HG02885 (cell line): ENCODE data around the gene C3orf18.

Source experiments
- ATAC-seq: cut with Tn5 transposase; IDR thresholded peaks from one replicate; pipeline ENCODE4 v1.9.1; 2021; ENCODE audit warnings: mild to moderate bottlenecking; ENCODE audit not compliant: unreplicated experiment, poor library complexity

C3orf18 gene

DNA sequence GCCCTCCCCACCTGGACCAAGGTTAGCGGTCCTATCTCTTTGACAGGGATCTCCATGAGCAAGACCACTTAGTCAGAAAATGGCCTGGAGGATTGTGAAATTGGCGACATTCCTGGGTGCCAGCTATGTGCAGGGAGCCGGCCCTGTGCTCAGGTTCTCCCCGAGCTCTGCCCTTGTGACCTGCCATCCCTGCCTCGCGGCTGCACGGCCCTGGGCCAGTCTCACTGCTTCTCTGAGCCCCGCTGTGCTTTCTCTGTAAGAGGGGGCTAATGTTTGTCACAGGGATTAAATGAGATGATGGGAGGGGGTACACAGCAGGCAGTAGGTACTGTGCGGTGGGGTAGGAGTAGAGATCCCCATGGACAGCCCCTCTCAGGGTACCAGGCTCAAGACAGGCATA lies 14.9 kb downstream of the C3orf18 start:
- no peak for ATAC-seq

- no peak for ATAC-seq
Observed at GRCh38 chr3:50551681-50552435, 15.7 kb downstream of the C3orf18 start.

DNA sequence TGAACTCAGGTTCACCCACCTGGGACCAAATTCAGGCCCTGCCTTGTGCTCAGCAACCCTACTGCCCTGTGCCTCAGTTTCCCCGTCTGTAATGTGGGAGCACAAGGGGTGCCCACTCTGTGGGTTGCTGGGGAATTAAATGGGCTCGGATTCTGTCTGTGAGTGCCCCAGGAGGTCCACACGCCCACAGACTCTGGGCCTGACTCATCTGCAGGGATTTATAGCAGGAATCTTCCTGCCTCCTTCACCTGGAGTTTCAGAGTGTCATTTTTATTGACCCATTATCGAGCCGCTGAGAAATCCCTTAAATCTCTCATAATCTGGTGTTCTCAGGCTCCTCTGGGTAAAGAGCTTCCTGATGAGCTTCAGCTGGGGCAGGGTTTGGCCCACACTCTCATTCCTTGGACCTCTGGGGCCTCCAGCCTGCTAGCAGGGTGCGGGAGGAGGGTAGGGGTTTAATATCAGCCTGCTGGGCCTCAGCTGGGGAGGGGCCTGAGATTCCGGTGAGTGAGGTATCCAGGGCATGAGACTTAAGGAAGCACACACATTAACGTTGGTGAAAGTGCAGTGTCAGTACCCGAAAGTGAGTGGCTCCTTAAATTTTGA lies 16.4 kb downstream of the C3orf18 start:
- no peak for ATAC-seq

DNA sequence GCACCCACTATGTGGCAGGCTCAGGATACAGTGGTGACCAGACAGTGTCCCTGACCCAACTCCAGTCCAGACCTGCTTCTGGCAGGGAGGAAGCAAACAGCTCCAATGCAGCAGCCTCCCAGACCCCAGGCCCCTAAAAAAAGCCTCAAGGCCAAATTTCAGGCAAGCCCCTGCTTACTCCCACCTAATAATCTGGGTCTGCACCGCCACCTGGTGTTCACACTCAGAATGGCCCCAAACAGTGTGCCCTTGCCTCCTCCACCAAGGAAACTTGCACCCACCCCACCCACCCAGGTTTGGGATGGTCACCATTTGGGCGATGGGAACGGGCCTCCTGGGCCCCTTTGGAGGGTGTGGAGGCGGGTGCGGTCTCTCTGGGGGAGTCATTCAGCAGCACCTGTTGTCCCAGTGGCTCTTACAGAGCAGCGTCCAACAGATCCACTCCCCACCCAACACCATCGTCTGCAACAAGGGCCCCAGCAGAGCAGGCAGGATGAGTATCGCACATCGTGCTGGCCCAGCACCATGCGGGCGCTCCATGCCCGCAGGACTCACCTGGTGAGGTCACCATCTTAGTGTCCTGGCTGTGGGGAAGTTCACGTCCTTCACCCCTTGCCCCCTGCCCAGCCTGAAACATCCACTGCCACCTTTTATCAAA lies 17.3 kb downstream of the C3orf18 start:
- ATAC-seq, result no peak

DNA sequence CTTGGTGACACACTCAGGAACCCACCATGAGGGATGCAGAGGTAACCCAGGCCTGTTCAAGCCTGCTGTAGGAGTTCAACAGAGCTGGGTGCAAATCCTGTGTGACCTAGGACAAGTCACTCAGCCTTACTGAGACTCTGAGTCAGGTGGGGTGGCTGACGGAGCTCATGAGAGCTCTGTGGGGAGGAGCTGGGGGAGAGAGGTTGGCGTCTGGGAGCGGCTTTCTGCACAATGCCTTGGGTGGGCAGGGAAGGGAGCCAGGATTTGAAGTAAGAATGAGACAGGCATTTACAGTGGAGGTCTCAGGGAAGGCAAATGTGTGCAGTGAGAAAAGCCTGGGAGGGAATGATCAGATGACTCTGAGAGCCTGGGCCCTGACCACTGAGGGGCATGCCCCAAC lies 18.3 kb downstream of the C3orf18 start:
- ATAC-seq, result no peak

- no peak for ATAC-seq
Observed at GRCh38 chr3:50545781-50546180, 21.8 kb downstream of the C3orf18 start.

DNA sequence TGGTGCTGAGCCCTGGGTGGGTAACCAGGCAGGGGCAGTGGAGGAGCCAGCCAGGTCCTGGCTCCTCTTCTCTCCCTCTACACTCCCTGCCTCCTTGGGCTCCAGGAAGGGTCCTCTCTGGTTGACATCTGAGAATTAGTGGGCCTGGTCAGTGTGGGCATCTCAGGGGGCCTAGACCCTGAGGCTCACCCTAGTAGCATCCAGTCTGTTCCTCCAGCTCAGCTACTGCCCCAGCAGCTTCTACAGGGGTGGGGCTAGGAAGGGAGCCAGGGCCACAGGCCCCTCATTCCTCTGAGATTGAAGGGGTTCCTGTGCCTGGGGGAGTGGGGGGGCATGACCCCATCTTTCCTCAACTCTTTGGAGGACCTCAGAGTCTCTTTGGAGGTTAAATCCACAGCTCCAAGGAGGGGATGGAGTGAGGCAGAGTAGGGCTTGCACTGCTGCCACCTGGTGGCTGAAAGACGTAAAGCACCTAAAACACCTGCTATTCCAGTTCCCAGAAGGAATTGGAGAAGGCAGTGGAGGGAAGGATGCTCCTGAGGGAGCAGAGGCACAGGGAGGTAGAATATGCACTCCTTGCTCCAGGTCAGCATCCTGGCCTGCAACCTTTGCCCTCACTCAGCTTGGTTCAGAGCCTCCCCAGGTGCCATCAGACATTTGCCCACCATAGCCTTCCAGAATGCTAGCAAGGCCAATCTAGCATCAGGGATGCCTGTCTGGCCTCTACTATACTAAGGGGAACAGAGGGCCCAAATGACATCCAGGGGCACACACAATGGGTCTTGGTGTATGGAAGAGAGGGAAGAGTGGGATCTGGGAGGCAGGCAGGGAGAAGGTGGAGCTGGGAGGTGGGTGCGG lies 25.1 kb downstream of the C3orf18 start:
- ATAC-seq, result no peak

DNA sequence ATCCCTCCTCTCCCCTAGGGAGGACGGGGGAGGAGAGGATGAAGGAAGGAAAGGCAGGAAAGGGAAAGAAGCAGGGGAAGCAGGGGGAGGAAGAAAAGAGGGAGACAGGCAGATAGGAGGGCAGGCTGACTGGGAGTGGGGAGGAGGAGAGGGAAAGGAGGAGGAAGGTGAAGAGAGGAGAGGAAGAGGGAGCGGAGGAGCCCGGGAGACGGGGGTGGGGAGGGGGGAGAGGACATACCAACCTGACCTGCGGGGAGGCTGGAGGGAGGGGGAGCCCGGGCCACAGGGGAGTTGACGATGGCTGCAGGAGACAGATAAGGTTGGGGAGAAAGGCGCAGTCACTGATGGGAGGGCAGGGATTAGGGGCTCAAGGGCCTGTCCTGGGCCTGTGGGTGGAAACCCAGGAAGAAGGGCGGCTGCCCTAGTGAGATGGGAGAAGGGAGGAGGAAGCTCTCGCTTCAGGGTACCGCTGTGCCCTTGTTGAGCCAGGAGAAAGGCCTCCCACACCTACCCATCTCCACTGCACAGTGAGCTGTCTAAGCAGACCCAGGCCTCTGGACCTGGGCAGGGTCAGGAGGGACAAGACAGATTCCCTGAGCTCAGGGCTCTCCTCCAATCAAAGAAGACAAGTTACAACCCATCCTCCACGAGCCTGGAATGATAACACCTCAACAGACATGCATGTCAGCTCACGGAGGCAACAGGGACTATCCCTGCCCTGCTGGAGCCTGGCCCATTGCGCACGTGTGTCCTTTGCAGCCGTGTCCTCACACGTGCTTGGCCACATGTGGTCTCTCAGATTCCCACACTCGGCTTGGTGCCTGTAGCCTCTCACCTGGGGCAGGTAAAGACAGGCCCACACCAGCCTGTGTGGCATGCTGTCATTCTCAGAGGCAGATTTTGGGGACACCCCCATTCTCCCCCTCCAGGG lies 27.9 kb downstream of the C3orf18 start:
- no peak for ATAC-seq

- ATAC-seq, result no peak
Observed at GRCh38 chr3:50537421-50538129, 30.0 kb downstream of the C3orf18 start.

- no peak for ATAC-seq
Observed at GRCh38 chr3:50536471-50537180, 30.9 kb downstream of the C3orf18 start.

GRCh38 chr3:50534681-50535330 lies 32.7 kb downstream of the C3orf18 start:
- ATAC-seq, result no peak

- no peak for ATAC-seq
Observed at GRCh38 chr3:50533807-50534461, 33.6 kb downstream of the C3orf18 start.

DNA sequence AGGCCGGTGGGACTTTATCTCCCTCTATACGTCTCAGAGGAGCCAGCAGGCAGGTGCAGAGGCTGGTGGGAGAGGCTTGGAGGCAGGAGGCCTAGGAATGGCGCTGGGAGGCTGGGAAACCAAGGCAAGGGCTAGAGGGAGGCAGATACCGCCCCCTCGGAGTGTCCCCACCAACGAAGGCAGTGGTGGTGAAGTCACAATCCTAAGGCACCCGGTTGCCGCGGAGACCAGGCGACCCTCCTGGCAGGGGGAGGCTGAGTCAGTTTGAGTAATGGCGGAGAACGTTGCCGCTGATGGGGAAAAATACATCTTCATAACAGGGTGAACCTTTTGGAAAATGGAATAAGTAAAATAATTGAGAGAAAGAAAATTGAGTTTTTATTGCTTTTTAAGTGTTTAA lies 34.2 kb downstream of the C3orf18 start:
- no peak for ATAC-seq

GRCh38 chr3:50532062-50532705 lies 35.4 kb downstream of the C3orf18 start:
- ATAC-seq, result no peak

- no peak for ATAC-seq
Observed at GRCh38 chr3:50531201-50531600, 36.3 kb downstream of the C3orf18 start.

DNA sequence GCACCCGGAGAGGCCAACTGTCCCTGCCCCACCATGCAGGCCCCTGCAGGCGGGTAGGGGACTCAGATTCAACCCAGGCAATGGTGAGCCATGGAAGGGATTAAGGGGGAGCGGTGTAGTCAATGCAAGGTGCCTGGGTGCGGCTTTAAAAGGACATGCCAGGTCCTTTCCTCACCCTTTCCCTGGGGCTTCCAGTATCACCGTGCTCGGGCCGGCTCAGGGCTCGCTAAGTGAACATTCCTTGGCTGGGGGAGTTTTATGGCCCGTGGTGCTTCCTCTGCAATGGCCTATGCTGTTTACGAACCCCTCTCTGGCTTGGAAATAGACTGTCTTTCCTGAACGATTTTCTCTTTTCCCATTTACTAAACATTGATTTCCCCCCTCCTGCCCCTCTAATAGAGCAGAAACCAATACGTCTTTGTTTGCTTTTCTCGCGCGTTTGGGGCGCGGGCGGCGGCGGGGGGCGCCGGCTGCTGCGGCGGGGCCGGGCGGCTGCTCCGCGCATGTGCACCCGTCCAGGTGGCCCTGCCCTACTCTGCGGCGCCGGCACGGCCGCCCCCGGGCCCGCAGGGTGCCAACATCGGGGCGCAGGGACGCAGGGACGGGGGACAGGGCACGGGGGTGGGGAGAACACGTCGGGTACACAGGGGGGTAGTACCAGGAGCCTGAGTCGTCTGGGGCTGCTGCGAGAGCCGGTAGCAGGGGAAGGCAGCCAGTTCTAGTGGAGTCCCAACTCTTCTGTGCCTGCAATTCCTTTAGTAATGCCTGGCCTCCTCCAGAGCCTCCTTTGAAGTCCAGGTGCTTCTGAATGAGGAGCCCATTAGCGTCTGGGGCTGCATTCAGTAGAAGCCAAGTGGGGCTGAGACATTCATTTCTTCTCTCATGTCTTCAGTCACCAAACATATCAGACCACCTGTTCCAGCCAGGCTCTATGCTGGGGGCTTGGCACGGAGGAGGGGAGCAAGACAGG lies 37.3 kb downstream of the C3orf18 start:
- no peak for ATAC-seq
